IMR-90 (cell line): Measurements from ENCODE around the gene URAD. TPM values are rescaled to one million over a fixed set of nuclear protein-coding genes. Genes with fewer than 3 reads are reported as not detected.

ENCODE experiments used
- ATAC-seq: fragments of 200-7000 bp; cut with Tn5 transposase; 2 replicates; pipeline ENCODE4 v1.9.1; 2020; ENCODE audit warnings: low read depth, mild to moderate bottlenecking, moderate library complexity
- BruUV-seq: library from RNA; stranded (reverse); fragments of 400-500 nt; replicated peaks from 2 replicates; lab custom pipeline; 2021; lab: Mats Ljungman, UMichigan
- CTCF ChIA-PET: fragments of 300-600 bp; formaldehyde crosslinking; extraction: SDS; loops from one replicate; lab custom pipeline; 2021; ENCODE audit warnings: antibody characterized with exemption; lab: Yijun Ruan, JAX
- POLR2A ChIA-PET: fragments of 300-600 bp; sonication (Branson Sonifier 250); formaldehyde crosslinking; loops from one replicate; lab custom pipeline; 2022; ENCODE audit warnings: antibody characterized with exemption; ENCODE audit not compliant: unreplicated experiment; lab: Charles Lee
- DNase-seq: peaks from one replicate; pipeline ENCODE4 v3.0.0; 2013
- H2AFZ ChIP-seq: replicated peaks from 2 replicates; pipeline ENCODE3; 2013; ENCODE audit warnings: low read length, mild to moderate bottlenecking; ENCODE audit not compliant: poor library complexity
- H2AK5ac ChIP-seq: 2 replicates; pipeline ENCODE4 v1.6.1; 2013; ENCODE audit warnings: low read depth, low read length, inconsistent platforms
- H2AK9ac ChIP-seq: replicated peaks from 2 replicates; pipeline ENCODE3; 2013; ENCODE audit warnings: mild to moderate bottlenecking, low read depth, low read length, moderate library complexity; ENCODE audit not compliant: poor library complexity
- H2BK120ac ChIP-seq: 2 replicates; pipeline ENCODE4 v1.6.1; 2013; ENCODE audit warnings: low read depth, low read length, inconsistent platforms
- H2BK15ac ChIP-seq: 3 replicates; pipeline ENCODE4 v1.6.1; 2013; ENCODE audit warnings: low read depth, low read length, inconsistent platforms
- H2BK20ac ChIP-seq: 2 replicates; pipeline ENCODE4 v1.6.1; 2013; ENCODE audit warnings: low read depth, mild to moderate bottlenecking, inconsistent platforms, low read length, moderate library complexity
- H2BK5ac ChIP-seq: 2 replicates; pipeline ENCODE4 v1.6.1; 2013; ENCODE audit warnings: mild to moderate bottlenecking, low read depth, low read length, inconsistent platforms; ENCODE audit not compliant: poor library complexity, severe bottlenecking
- H3K14ac ChIP-seq: replicated peaks from 2 replicates; pipeline ENCODE4 v1.6.1; 2013; ENCODE audit warnings: low read depth, low read length, inconsistent platforms
- H3K18ac ChIP-seq: 2 replicates; pipeline ENCODE4 v1.6.1; 2013; ENCODE audit warnings: low read depth, low read length, control low read depth
- H3K23ac ChIP-seq: 2 replicates; pipeline ENCODE4 v1.6.1; 2013; ENCODE audit warnings: low read depth, low read length, inconsistent platforms
- H3K27ac ChIP-seq: 2 replicates; pipeline ENCODE4 v1.5.1; 2013; ENCODE audit warnings: mild to moderate bottlenecking, control low read depth, low read length; ENCODE audit not compliant: insufficient read depth
- H3K27me3 ChIP-seq: 2 replicates; pipeline ENCODE4 v1.6.1; 2013; ENCODE audit warnings: low read length; ENCODE audit not compliant: control insufficient read depth, insufficient read depth
- H3K36me3 ChIP-seq: 2 replicates; pipeline ENCODE4 v1.6.1; 2013; ENCODE audit warnings: low read length, mixed read lengths; ENCODE audit not compliant: control insufficient read depth, insufficient read depth
- H3K4ac ChIP-seq: 2 replicates; pipeline ENCODE4 v1.6.1; 2013; ENCODE audit warnings: low read depth, low read length, inconsistent platforms
- H3K4me1 ChIP-seq: 2 replicates; pipeline ENCODE4 v1.6.1; 2013; ENCODE audit warnings: low read length, mixed read lengths; ENCODE audit not compliant: control insufficient read depth, insufficient read depth
- H3K4me2 ChIP-seq: 2 replicates; pipeline ENCODE4 v1.6.1; 2013; ENCODE audit warnings: low read depth, mild to moderate bottlenecking, control low read depth, low read length, moderate library complexity
- H3K4me3 ChIP-seq: 2 replicates; pipeline ENCODE4 v1.5.1; 2013; ENCODE audit warnings: low read depth, mild to moderate bottlenecking, control low read depth, low read length, moderate library complexity; ENCODE audit not compliant: insufficient read depth
- H3K56ac ChIP-seq: 2 replicates; pipeline ENCODE4 v1.6.1; 2013; ENCODE audit warnings: low read length, inconsistent platforms; ENCODE audit not compliant: insufficient read depth; ENCODE audit errors: extremely low read depth
- H3K79me1 ChIP-seq, 2 experiments: 2 replicates each; pipeline ENCODE4 v1.6.1; 2013; ENCODE audit warnings: low read length in 2 of 2, inconsistent platforms in 1 of 2, low read depth in 1 of 2
- H3K9ac ChIP-seq: 2 replicates; pipeline ENCODE4 v1.6.1; 2013; ENCODE audit warnings: low read depth, low read length, control low read depth
- H3K9me1 ChIP-seq: 2 replicates; pipeline ENCODE4 v1.6.1; 2013; ENCODE audit warnings: low read length, inconsistent platforms; ENCODE audit not compliant: insufficient read depth
- H3K9me3 ChIP-seq: 2 replicates; pipeline ENCODE4 v1.6.1; 2013; ENCODE audit warnings: low read length; ENCODE audit not compliant: control insufficient read depth, insufficient read depth
- H4K20me1 ChIP-seq: 2 replicates; pipeline ENCODE4 v1.6.1; 2013; ENCODE audit warnings: low read length, inconsistent platforms; ENCODE audit not compliant: insufficient read depth
- H4K5ac ChIP-seq: 2 replicates; pipeline ENCODE4 v1.6.1; 2013; ENCODE audit warnings: mild to moderate bottlenecking, low read depth, low read length, control low read depth
- H4K8ac ChIP-seq, 2 experiments: 2 replicates each; pipeline ENCODE4 v1.6.1; 2013; ENCODE audit warnings: low read depth in 2 of 2, low read length in 2 of 2, control low read depth in 1 of 2, inconsistent platforms in 1 of 2
- H4K91ac ChIP-seq: 2 replicates; pipeline ENCODE4 v1.6.1; 2013; ENCODE audit warnings: low read depth, low read length, inconsistent platforms; ENCODE audit not compliant: insufficient read depth
- CEBPB ChIP-seq: IDR thresholded peaks from 2 replicates; pipeline ENCODE4 v1.6.1; 2012; ENCODE audit warnings: low read depth, low read length, improper control_type of control experiment
- MAZ ChIP-seq: IDR thresholded peaks from 2 replicates; pipeline ENCODE4 v1.6.1; 2012; ENCODE audit warnings: low read depth, mild to moderate bottlenecking, low read length, improper control_type of control experiment, moderate library complexity, borderline replicate concordance
- RAD21 ChIP-seq: IDR thresholded peaks from 2 replicates; pipeline ENCODE4 v1.6.1; 2012; ENCODE audit warnings: low read length, improper control_type of control experiment
- SMC3 ChIP-seq: fragments of 150-350 bp; IDR thresholded peaks from 2 replicates; pipeline ENCODE4 v1.6.1; 2016; ENCODE audit warnings: low read depth, mild to moderate bottlenecking, antibody characterized with exemption, low read length, moderate library complexity
- WGBS, 2 experiments: methylation state at CpG; one replicate each; pipeline versions ENCODE4 v1.1.5 to v1.1.7; 2013; ENCODE audit warnings: missing lambda C conversion rate in 2 of 2; ENCODE audit not compliant: insufficient read length in 1 of 2; ENCODE audit errors: extremely low coverage in 2 of 2; 5-methylcytosine and 5-hydroxymethylcytosine counted together
- dilution Hi-C: fragments of 300-500 bp; cut with HindIII; formaldehyde crosslinking; loops from one replicate; pipeline ENCODE4 v1.14.3; 2018; ENCODE audit warnings: low sequenced_read_pairs; ENCODE audit not compliant: unreplicated experiment
- in situ Hi-C: fragments of 300-500 bp; cut with MboI; formaldehyde crosslinking; loops from 3 replicates; pipeline ENCODE4 v1.14.3; 2019; ENCODE audit warnings: low sequenced_read_pairs, inconsistent platforms, mixed read lengths
- intact Hi-C: fragments of 100-400 bp; cut with micrococcal nuclease; formaldehyde crosslinking; loops from 2 replicates; pipeline ENCODE4 v1.10.0; 2022
- polyA plus RNA-seq, 3 experiments: library from polyadenylated mRNA; depleted of rRNA; stranded (reverse); fragments of >200 nt; gene quantifications; 2 replicates each; pipeline ENCODE4 v1.2.3, GENCODE V29; 2012; ENCODE audit warnings: low replicate concordance in 1 of 3
- total RNA-seq: library from RNA; depleted of rRNA; stranded (reverse); fragments of >200 nt; gene quantifications from 2 replicates; pipeline ENCODE4 v1.2.3, GENCODE V29; 2012
- TF ChIP-seq, protein P1 (sequence below): fragments of 150-350 bp; IDR thresholded peaks from 2 replicates; pipeline ENCODE4 v1.6.1; 2016; ENCODE audit warnings: low read depth, mild to moderate bottlenecking, low read length, moderate library complexity, borderline replicate concordance
- TF ChIP-seq, protein P2 (sequence below): conservative IDR thresholded peaks from 2 replicates; pipeline ENCODE4 v1.5.1; 2012; ENCODE audit warnings: mild to moderate bottlenecking, low read depth, low read length, improper control_type of control experiment
- TF ChIP-seq, protein P3 (sequence below): fragments of 150-350 bp; IDR thresholded peaks from 2 replicates; pipeline ENCODE4 v1.6.1; 2017; ENCODE audit warnings: mild to moderate bottlenecking, antibody characterized with exemption, low read length, low read depth

Gene URAD
- total and polyA plus RNA-seq, 2 of the 4 experiments (the other 2 are of a cell fraction), result not detected

DNA sequence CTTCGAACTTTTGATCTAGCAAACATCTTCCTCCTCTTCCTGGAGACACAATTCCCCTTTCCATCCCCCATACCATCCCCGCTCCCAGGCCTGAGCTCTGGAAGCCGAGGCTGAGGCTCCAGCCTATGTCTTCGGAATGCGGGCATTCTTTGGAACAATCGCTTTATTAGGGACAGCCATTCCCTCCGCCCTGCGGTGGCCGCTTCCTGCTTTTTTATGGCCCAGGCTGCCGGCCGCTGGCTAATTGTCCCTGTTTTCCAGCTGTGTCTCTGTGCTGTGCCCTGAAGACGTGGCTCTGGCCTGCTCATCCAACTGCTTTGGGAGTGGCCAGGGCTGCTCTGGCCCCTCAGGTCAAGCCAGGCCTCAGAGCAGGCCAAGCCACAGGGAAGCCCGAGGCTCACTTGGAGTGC lies 17.3 kb downstream of the URAD start:
- ChIA-PET POLR2A (no interaction called here), CTCF (no interaction called here)
- no peak overlapping the region for H3K56ac ChIP-seq
- H3K9me3 ChIP-seq, result peaks cover 3% of the 10 kb centered on the region; the same call in 1 of the 2 replicates
- DNase-seq (no peak), ATAC-seq (no peak)
- no peak overlapping the region for H2AK9ac ChIP-seq
- no peak overlapping the region for H2BK15ac ChIP-seq
- H3K36me3 ChIP-seq, result no peaks in the 10 kb centered on the region
- H3K9me1 ChIP-seq, result no peaks in the 10 kb centered on the region; the same call in 1 of the 2 replicates
- H2BK120ac ChIP-seq, result no peak overlapping the region
- H3K4me2 ChIP-seq, result no peak overlapping the region
- H2BK20ac ChIP-seq, result no peak overlapping the region
- no peak overlapping the region for H3K27ac ChIP-seq
- no peak overlapping the region for H3K4ac ChIP-seq
- no peak overlapping the region for H2AFZ ChIP-seq
- no peak overlapping the region for H4K91ac ChIP-seq
- no peaks in the 10 kb centered on the region for H3K79me1 ChIP-seq
- dilution Hi-C loops (no loop called here), in situ Hi-C loops (no loop called here), intact Hi-C loops (no loop called here)
- H3K23ac ChIP-seq, result no peak overlapping the region
- H3K9ac ChIP-seq, result no peak overlapping the region
- no peak overlapping the region for H2BK5ac ChIP-seq
- H4K5ac ChIP-seq, result no peak overlapping the region
- WGBS, 2 experiments, result 10% methylated on average over 8 of the region's 13 CpGs; no CpG with 5 or more reads in 1 of the 2 experiments
- TF ChIP-seq, protein P1, sequence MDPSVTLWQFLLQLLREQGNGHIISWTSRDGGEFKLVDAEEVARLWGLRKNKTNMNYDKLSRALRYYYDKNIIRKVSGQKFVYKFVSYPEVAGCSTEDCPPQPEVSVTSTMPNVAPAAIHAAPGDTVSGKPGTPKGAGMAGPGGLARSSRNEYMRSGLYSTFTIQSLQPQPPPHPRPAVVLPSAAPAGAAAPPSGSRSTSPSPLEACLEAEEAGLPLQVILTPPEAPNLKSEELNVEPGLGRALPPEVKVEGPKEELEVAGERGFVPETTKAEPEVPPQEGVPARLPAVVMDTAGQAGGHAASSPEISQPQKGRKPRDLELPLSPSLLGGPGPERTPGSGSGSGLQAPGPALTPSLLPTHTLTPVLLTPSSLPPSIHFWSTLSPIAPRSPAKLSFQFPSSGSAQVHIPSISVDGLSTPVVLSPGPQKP, result no peak
- TF ChIP-seq SMC3 (no peak), RAD21 (no peak), CEBPB (no peak), MAZ (no peak)
- TF ChIP-seq, protein P2, sequence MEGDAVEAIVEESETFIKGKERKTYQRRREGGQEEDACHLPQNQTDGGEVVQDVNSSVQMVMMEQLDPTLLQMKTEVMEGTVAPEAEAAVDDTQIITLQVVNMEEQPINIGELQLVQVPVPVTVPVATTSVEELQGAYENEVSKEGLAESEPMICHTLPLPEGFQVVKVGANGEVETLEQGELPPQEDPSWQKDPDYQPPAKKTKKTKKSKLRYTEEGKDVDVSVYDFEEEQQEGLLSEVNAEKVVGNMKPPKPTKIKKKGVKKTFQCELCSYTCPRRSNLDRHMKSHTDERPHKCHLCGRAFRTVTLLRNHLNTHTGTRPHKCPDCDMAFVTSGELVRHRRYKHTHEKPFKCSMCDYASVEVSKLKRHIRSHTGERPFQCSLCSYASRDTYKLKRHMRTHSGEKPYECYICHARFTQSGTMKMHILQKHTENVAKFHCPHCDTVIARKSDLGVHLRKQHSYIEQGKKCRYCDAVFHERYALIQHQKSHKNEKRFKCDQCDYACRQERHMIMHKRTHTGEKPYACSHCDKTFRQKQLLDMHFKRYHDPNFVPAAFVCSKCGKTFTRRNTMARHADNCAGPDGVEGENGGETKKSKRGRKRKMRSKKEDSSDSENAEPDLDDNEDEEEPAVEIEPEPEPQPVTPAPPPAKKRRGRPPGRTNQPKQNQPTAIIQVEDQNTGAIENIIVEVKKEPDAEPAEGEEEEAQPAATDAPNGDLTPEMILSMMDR, result no peak
- TF ChIP-seq, protein P3, sequence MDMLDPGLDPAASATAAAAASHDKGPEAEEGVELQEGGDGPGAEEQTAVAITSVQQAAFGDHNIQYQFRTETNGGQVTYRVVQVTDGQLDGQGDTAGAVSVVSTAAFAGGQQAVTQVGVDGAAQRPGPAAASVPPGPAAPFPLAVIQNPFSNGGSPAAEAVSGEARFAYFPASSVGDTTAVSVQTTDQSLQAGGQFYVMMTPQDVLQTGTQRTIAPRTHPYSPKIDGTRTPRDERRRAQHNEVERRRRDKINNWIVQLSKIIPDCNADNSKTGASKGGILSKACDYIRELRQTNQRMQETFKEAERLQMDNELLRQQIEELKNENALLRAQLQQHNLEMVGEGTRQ, result no peak
- BruUV-seq, result no TSS peak
- H3K18ac ChIP-seq, result no peak overlapping the region
- H3K4me1 ChIP-seq, result no peaks in the 10 kb centered on the region
- H4K8ac ChIP-seq, result no peak overlapping the region
- peaks cover 97% of the 10 kb centered on the region for H3K27me3 ChIP-seq
- H2AK5ac ChIP-seq, result no peak overlapping the region
- no peak overlapping the region for H3K4me3 ChIP-seq
- no peak overlapping the region for H3K14ac ChIP-seq
- H4K20me1 ChIP-seq, result peaks cover 4% of the 10 kb centered on the region
